Fibroblast of gingiva (primary cell): ENCODE data around the gene HOTAIR.

Experiments
- DNase-seq: peaks from one replicate; pipeline ENCODE4 v3.0.0-alpha.2; 2011; ENCODE audit warnings: low read depth

The HOTAIR gene

GRCh38 chr12:53975479-53976152, 862 bp upstream of the HOTAIR start:
- DNase-seq = no peak

GRCh38 chr12:53975064-53975471, 314 bp upstream of the HOTAIR start:
- no peak for DNase-seq

GRCh38 chr12:53973236-53974042, 1.3 kb downstream of the HOTAIR start:
- DNase-seq = no peak

- no peak for DNase-seq
Measured at GRCh38 chr12:53972722-53973235, 2.0 kb downstream of the HOTAIR start, which contains the start of gene HOXC11. TSS of gene HOXC11 (plus strand) at chr12:53973126. CDS start at chr12:53973242, 116 bp downstream.

- no peak for DNase-seq
Measured at GRCh38 chr12:53972152-53972702, 2.5 kb downstream of the HOTAIR start.

GRCh38 chr12:53971686-53972085, 3.1 kb downstream of the HOTAIR start:
- DNase-seq = no peak

- no peak for DNase-seq
Measured at GRCh38 chr12:53971129-53971528, 3.6 kb downstream of the HOTAIR start.

GRCh38 chr12:53970451-53970850, 4.3 kb downstream of the HOTAIR start:
- DNase-seq = no peak

GRCh38 chr12:53969588-53970259, 5.0 kb downstream of the HOTAIR start:
- no peak for DNase-seq

GRCh38 chr12:53968214-53969127, 6.3 kb downstream of the HOTAIR start:
- DNase-seq = no peak

GRCh38 chr12:53967421-53967925, 7.3 kb downstream of the HOTAIR start:
- no peak for DNase-seq

GRCh38 chr12:53966385-53967133, 8.2 kb downstream of the HOTAIR start:
- DNase-seq = no peak

- DNase-seq = no peak
Measured at GRCh38 chr12:53966085-53966384, 8.7 kb downstream of the HOTAIR start.

GRCh38 chr12:53965281-53966084, 9.3 kb downstream of the HOTAIR start:
- no peak for DNase-seq

- no peak for DNase-seq
Measured at GRCh38 chr12:53964315-53964713, 10.4 kb downstream of the HOTAIR start.

GRCh38 chr12:53963434-53964314, 11.1 kb downstream of the HOTAIR start:
- DNase-seq = no peak

GRCh38 chr12:53963005-53963404, 11.7 kb downstream of the HOTAIR start:
- no peak for DNase-seq

GRCh38 chr12:53961025-53961761, 13.6 kb downstream of the HOTAIR start:
- DNase-seq = no peak
